DOHH2 (cell line): ENCODE data around the gene AHNAK.

Experiments used
- H3F3A ChIP-seq: fragments of 200-600 bp; sonication (generic), shearing (Covaris generic); 2 replicates; pipeline ENCODE4 v1.6.0; 2016; ENCODE audit warnings: antibody characterized with exemption, mild to moderate bottlenecking; ENCODE audit not compliant: control insufficient read depth, insufficient read depth
- H3K27ac ChIP-seq: fragments of 200-600 bp; sonication (generic); 2 replicates; pipeline ENCODE4 v1.5.1; 2014; ENCODE audit warnings: low read depth, mild to moderate bottlenecking, low read length, moderate library complexity
- H3K27me3 ChIP-seq: fragments of 200-600 bp; sonication (generic); 2 replicates; pipeline ENCODE4 v1.6.1; 2014; ENCODE audit warnings: mild to moderate bottlenecking, low read length, mixed read lengths; ENCODE audit not compliant: control insufficient read depth
- H3K36me3 ChIP-seq: fragments of 200-600 bp; sonication (generic); 2 replicates; pipeline ENCODE4 v1.6.1; 2014; ENCODE audit warnings: mild to moderate bottlenecking, low read length, moderate library complexity, mixed read lengths; ENCODE audit not compliant: control insufficient read depth
- H3K4me1 ChIP-seq: fragments of 200-600 bp; sonication (generic); 2 replicates; pipeline ENCODE4 v1.6.1; 2014; ENCODE audit warnings: mild to moderate bottlenecking, low read length, mixed read lengths; ENCODE audit not compliant: control insufficient read depth
- H3K4me2 ChIP-seq: fragments of 200-600 bp; sonication (generic); 2 replicates; pipeline ENCODE4 v1.6.0; 2014; ENCODE audit warnings: mild to moderate bottlenecking, low read length, moderate library complexity
- H3K4me3 ChIP-seq: fragments of 200-600 bp; sonication (generic); 2 replicates; pipeline ENCODE4 v1.5.1; 2014; ENCODE audit warnings: mild to moderate bottlenecking, low read length, mixed read lengths
- H3K79me2 ChIP-seq: fragments of 200-600 bp; sonication (generic); 2 replicates; pipeline ENCODE4 v1.6.1; 2014; ENCODE audit warnings: mild to moderate bottlenecking, low read length, mixed read lengths; ENCODE audit not compliant: control insufficient read depth
- H3K9me2 ChIP-seq: fragments of 200-600 bp; sonication (generic); replicated peaks from 2 replicates; pipeline ENCODE4 v1.6.1; 2014; ENCODE audit warnings: mild to moderate bottlenecking, low read length, mixed read lengths; ENCODE audit not compliant: control insufficient read depth
- H3K9me3 ChIP-seq: fragments of 200-600 bp; sonication (generic); 2 replicates; pipeline ENCODE4 v1.6.1; 2014; ENCODE audit warnings: antibody characterized with exemption, low read length, mixed read lengths; ENCODE audit not compliant: control insufficient read depth, insufficient read depth
- H4K20me1 ChIP-seq: fragments of 200-600 bp; sonication (generic); 2 replicates; pipeline ENCODE4 v1.6.0; 2014; ENCODE audit warnings: low read depth, mild to moderate bottlenecking, antibody characterized with exemption, low read length, moderate library complexity; ENCODE audit not compliant: control insufficient read depth, insufficient read depth
- EZH2phosphoT487 ChIP-seq: fragments of 200-600 bp; sonication (generic); IDR thresholded peaks from 2 replicates; pipeline ENCODE4 v1.6.1; 2017; ENCODE audit warnings: borderline replicate concordance, mild to moderate bottlenecking, antibody characterized with exemption, low read length, moderate library complexity, mixed read lengths
- TF ChIP-seq, protein P1 (sequence below): fragments of 200-600 bp; sonication (generic); IDR thresholded peaks from one replicate; pipeline ENCODE4 v1.5.1; 2014; ENCODE audit warnings: antibody characterized with exemption, mild to moderate bottlenecking, low read depth, low read length; ENCODE audit not compliant: poor library complexity, severe bottlenecking

The AHNAK gene

GRCh38 chr11:62540804-62541701, 5.6 kb downstream of the AHNAK start:
- peaks cover 40% of the 10 kb centered on the region for H3K27me3 ChIP-seq
- peak overlapping the region; percentile 20; the same call in 1 of the 2 replicates for H3K4me3 ChIP-seq
- H3K9me3 ChIP-seq: no peaks in the 10 kb centered on the region
- TF ChIP-seq, protein P1, sequence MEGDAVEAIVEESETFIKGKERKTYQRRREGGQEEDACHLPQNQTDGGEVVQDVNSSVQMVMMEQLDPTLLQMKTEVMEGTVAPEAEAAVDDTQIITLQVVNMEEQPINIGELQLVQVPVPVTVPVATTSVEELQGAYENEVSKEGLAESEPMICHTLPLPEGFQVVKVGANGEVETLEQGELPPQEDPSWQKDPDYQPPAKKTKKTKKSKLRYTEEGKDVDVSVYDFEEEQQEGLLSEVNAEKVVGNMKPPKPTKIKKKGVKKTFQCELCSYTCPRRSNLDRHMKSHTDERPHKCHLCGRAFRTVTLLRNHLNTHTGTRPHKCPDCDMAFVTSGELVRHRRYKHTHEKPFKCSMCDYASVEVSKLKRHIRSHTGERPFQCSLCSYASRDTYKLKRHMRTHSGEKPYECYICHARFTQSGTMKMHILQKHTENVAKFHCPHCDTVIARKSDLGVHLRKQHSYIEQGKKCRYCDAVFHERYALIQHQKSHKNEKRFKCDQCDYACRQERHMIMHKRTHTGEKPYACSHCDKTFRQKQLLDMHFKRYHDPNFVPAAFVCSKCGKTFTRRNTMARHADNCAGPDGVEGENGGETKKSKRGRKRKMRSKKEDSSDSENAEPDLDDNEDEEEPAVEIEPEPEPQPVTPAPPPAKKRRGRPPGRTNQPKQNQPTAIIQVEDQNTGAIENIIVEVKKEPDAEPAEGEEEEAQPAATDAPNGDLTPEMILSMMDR: no peak
- no peak for TF ChIP-seq EZH2phosphoT487
- H3K4me1 ChIP-seq: peaks cover 17% of the 10 kb centered on the region
- no peaks in the 10 kb centered on the region for H3K79me2 ChIP-seq
- no peaks in the 10 kb centered on the region for H3K9me2 ChIP-seq
- no peak overlapping the region for H3K27ac ChIP-seq
- no peaks in the 10 kb centered on the region for H3K36me3 ChIP-seq
- H4K20me1 ChIP-seq: no peaks in the 10 kb centered on the region
- H3F3A ChIP-seq: no peaks in the 10 kb centered on the region
- peak overlapping the region; percentile 45; the same call in 1 of the 2 replicates for H3K4me2 ChIP-seq

DNA sequence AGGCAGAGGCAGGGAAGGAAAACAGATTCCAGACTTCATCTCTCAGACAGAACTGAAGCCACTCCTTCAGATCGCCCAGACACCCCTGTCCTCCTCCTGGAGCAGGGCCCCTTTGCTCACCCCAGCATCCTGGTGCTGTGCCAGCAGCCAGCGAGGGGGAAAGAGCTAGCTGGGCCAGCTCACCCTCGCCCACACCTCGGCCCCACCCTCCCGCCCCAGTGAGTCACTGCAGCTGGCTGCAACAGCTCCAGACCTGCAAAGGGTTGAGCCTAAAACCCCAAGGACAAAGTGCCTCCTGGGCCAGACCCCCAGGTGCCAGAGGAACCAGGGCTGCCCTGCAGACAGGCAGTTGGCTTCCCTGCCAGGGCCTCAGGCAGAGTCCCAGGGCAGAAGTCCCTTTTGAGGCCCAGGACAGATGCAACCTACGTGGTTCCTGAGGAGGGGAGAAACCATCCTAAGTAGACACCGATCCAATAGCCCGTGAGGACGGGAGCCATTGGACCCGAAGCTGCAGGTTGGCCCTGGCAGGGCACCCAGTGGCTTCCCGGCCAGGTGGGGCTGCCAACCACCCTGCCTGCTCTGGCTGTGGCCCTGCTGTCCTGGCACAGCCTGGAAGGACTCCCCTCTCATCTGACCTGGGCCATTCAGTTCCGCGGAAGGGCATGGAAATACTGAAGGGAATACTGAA, 7.2 kb downstream of the AHNAK start:
- H3K9me3 ChIP-seq: no peaks in the 10 kb centered on the region
- TF ChIP-seq, protein P1: no peak
- no peak for TF ChIP-seq EZH2phosphoT487
- no peaks in the 10 kb centered on the region for H3K9me2 ChIP-seq
- no peak overlapping the region for H3K4me2 ChIP-seq
- H3K27ac ChIP-seq: no peak overlapping the region
- no peaks in the 10 kb centered on the region for H4K20me1 ChIP-seq
- no peak overlapping the region for H3K4me3 ChIP-seq
- no peaks in the 10 kb centered on the region for H3F3A ChIP-seq
- no peaks in the 10 kb centered on the region for H3K79me2 ChIP-seq
- no peaks in the 10 kb centered on the region for H3K36me3 ChIP-seq
- H3K4me1 ChIP-seq: peaks cover 17% of the 10 kb centered on the region
- peaks cover 24% of the 10 kb centered on the region for H3K27me3 ChIP-seq

DNA sequence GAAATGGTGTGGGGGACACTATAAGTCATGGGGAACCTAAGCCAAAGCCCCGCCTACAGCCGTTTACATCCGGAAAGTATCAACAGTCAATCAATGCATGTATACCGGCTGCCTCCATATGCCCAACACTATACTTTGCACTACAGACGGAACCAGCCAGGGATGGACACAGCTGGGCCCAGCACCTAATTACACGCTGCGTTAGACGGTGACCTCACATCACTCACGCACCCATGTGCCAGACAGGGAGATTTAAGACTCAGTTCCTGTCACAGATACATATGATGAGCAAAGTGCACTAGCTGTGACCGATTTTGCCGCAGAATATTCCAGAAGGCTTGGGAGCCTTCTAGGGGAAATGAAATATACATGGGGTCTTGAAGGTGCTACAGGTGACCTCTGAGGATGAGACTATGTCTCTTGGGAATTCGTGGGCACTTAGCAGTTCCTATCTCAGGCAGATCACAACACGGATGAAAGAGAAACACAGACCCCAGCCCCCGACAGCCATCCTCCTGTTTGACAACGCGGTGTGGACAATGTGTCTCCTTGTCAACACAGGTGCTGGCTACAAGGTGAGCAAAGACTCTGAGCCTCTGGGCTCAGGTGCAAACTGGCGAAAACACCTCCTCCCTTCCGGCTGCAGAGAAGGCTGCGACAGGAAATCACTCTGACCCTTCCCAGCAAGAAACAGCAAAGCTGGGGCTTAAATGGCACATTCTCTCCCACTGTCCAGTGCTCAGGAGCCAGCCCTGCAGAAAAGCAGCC, 8.0 kb downstream of the AHNAK start:
- Histone ChIP-seq H3K36me3 (no peaks in the 10 kb centered on the region), H3K4me3 (no peak overlapping the region)

More for the DNA sequence above, 8.0 kb downstream of the AHNAK start:
- H3K79me2 ChIP-seq: no peaks in the 10 kb centered on the region
- H3K27ac ChIP-seq: no peak overlapping the region
- H3K4me2 ChIP-seq: no peak overlapping the region
- no peaks in the 10 kb centered on the region for H3K9me2 ChIP-seq
- H3K9me3 ChIP-seq: no peaks in the 10 kb centered on the region
- no peak for TF ChIP-seq EZH2phosphoT487
- TF ChIP-seq, protein P1: no peak
- no peaks in the 10 kb centered on the region for H3F3A ChIP-seq
- peaks cover 16% of the 10 kb centered on the region for H3K27me3 ChIP-seq
- H4K20me1 ChIP-seq: no peaks in the 10 kb centered on the region
- peaks cover 17% of the 10 kb centered on the region for H3K4me1 ChIP-seq
